ENCODE measurements around the gene SH2D4B.

SH2D4B gene

GRCh38 chr10:80691441-80691840 is 153.7 kb downstream of the SH2D4B start:
- Histone ChIP-seq H3K27ac (ENCODE audit: low read depth, low read length, poor library complexity, severe bottlenecking) (no peak overlapping the region), H3K36me3 (ENCODE audit: insufficient read depth, low read length) (no peaks in the 10 kb centered on the region), H3K4me2 (ENCODE audit: low read length) (no peak overlapping the region), H3K4me1 (ENCODE audit: insufficient read depth, low read length, severe bottlenecking) (no peaks in the 10 kb centered on the region), H2AFZ (ENCODE audit: low read length) (no peak overlapping the region), H3K9me2 (ENCODE audit: low read depth, low read length) (no peaks in the 10 kb centered on the region), H3K9ac (ENCODE audit: low read length) (no peak overlapping the region), H3F3A (ENCODE audit: insufficient read depth, low read length) (no peaks in the 10 kb centered on the region), H3K27me3 (ENCODE audit: insufficient read depth, low read length) (peaks cover 3% of the 10 kb centered on the region; the same call in 1 of the 2 replicates), H3K79me2 (ENCODE audit: insufficient read depth, low read length) (no peaks in the 10 kb centered on the region), H3K4me3 (ENCODE audit: low read depth, low read length, poor library complexity, severe bottlenecking) (no peak overlapping the region), H4K20me1 (ENCODE audit: insufficient read depth, low read length) (no peaks in the 10 kb centered on the region), H3K9me3 (ENCODE audit: low read length) (no peaks in the 10 kb centered on the region)
- TF ChIP-seq EZH2 (IDR thresholded peaks at IDR 0.05; ENCODE audit: borderline replicate concordance, low read length) (no peak), CTCF (IDR thresholded peaks at IDR 0.05; ENCODE audit: low read length) (no peak)

GRCh38 chr10:80693565-80693964 is 155.9 kb downstream of the SH2D4B start:
- no peaks in the 10 kb centered on the region for H3K9me2 ChIP-seq (ENCODE audit: low read depth, low read length)
- H4K20me1 ChIP-seq (ENCODE audit: insufficient read depth, low read length): no peaks in the 10 kb centered on the region
- H3K4me3 ChIP-seq (ENCODE audit: low read depth, low read length, poor library complexity, severe bottlenecking): no peak overlapping the region
- no peak overlapping the region for H3K9ac ChIP-seq (ENCODE audit: low read length)
- H3F3A ChIP-seq (ENCODE audit: insufficient read depth, low read length): no peaks in the 10 kb centered on the region
- no peaks in the 10 kb centered on the region for H3K4me1 ChIP-seq (ENCODE audit: insufficient read depth, low read length, severe bottlenecking)
- H3K4me2 ChIP-seq (ENCODE audit: low read length): no peak overlapping the region
- no peak for TF ChIP-seq CTCF (IDR thresholded peaks at IDR 0.05; ENCODE audit: low read length)
- no peak for TF ChIP-seq EZH2 (IDR thresholded peaks at IDR 0.05; ENCODE audit: borderline replicate concordance, low read length)
- no peaks in the 10 kb centered on the region for H3K36me3 ChIP-seq (ENCODE audit: insufficient read depth, low read length)
- no peak overlapping the region for H2AFZ ChIP-seq (ENCODE audit: low read length)
- H3K27ac ChIP-seq (ENCODE audit: low read depth, low read length, poor library complexity, severe bottlenecking): no peak overlapping the region
- no peaks in the 10 kb centered on the region for H3K79me2 ChIP-seq (ENCODE audit: insufficient read depth, low read length)
- H3K9me3 ChIP-seq (ENCODE audit: low read length): no peaks in the 10 kb centered on the region
- H3K27me3 ChIP-seq (ENCODE audit: insufficient read depth, low read length): peaks cover 3% of the 10 kb centered on the region; the same call in 1 of the 2 replicates

- H3F3A ChIP-seq (ENCODE audit: insufficient read depth, low read length): no peaks in the 10 kb centered on the region
- H3K9me3 ChIP-seq (ENCODE audit: low read length): no peaks in the 10 kb centered on the region
- H3K4me2 ChIP-seq (ENCODE audit: low read length): no peak overlapping the region
- H3K27ac ChIP-seq (ENCODE audit: low read depth, low read length, poor library complexity, severe bottlenecking): no peak overlapping the region
- H2AFZ ChIP-seq (ENCODE audit: low read length): no peak overlapping the region
- no peak overlapping the region for H3K4me3 ChIP-seq (ENCODE audit: low read depth, low read length, poor library complexity, severe bottlenecking)
- no peaks in the 10 kb centered on the region; the same call in 1 of the 2 replicates for H3K27me3 ChIP-seq (ENCODE audit: insufficient read depth, low read length)
- no peaks in the 10 kb centered on the region for H4K20me1 ChIP-seq (ENCODE audit: insufficient read depth, low read length)
- TF ChIP-seq CTCF (IDR thresholded peaks at IDR 0.05; ENCODE audit: low read length) (peak; percentile 10; the same call in 1 of the 2 replicates), EZH2 (IDR thresholded peaks at IDR 0.05; ENCODE audit: borderline replicate concordance, low read length) (no peak)
- H3K9ac ChIP-seq (ENCODE audit: low read length): no peak overlapping the region
- H3K79me2 ChIP-seq (ENCODE audit: insufficient read depth, low read length): no peaks in the 10 kb centered on the region
- H3K36me3 ChIP-seq (ENCODE audit: insufficient read depth, low read length): no peaks in the 10 kb centered on the region
- H3K4me1 ChIP-seq (ENCODE audit: insufficient read depth, low read length, severe bottlenecking): no peaks in the 10 kb centered on the region
- H3K9me2 ChIP-seq (ENCODE audit: low read depth, low read length): no peaks in the 10 kb centered on the region
These were observed 157.2 kb downstream of the SH2D4B start for GRCh38 chr10:80694930-80695329.

All from OCI-LY1 (cell line).